ENCODE measurements around the gene WSCD1. TPM values are rescaled to one million over a fixed set of nuclear protein-coding genes. Genes with fewer than 3 reads are reported as not detected.

WSCD1 gene
- total RNA-seq, 4 donors from 2014 or later, result 1.7 to 6.8 (median 3.5) TPM

GRCh38 chr17:6072157-6072556 is 2.0 kb downstream of the WSCD1 start:
- 85% methylated on average over 3 of the region's 3 CpGs for WGBS
- no peak overlapping the region for H3K4me3 ChIP-seq
- intact Hi-C loops (cut with DNase I), result no loop called here
- no peaks in the 10 kb centered on the region for H3K9me3 ChIP-seq
- H3K36me3 ChIP-seq, result no peaks in the 10 kb centered on the region
- TF ChIP-seq POLR2A (IDR thresholded peaks at IDR 0.05; ENCODE audit: low read depth), result no peak
- no peak for TF ChIP-seq POLR2AphosphoS5 (IDR thresholded peaks at IDR 0.05)
- TF ChIP-seq CTCF (IDR thresholded peaks at IDR 0.05), result no peak
- no peak for TF ChIP-seq EP300 (IDR thresholded peaks at IDR 0.05)
- H3K4me1 ChIP-seq, result peaks cover 0 to 30% (median 25%) of the 10 kb centered on the region in 4 donors
- no peak overlapping the region for H3K27ac ChIP-seq (replicated peaks in 1 of 4)
- no peak for DNase-seq (ENCODE audit: extremely low spot score)
- peaks cover 0 to 57% (median 3%) of the 10 kb centered on the region in 4 donors for H3K27me3 ChIP-seq

- H3K4me1 ChIP-seq, result peaks cover 0 to 30% (median 25%) of the 10 kb centered on the region in 4 donors
- no peak overlapping the region for H3K4me3 ChIP-seq
- WGBS, result 84% methylated on average over 5 of the region's 5 CpGs
- DNase-seq (ENCODE audit: extremely low spot score), result no peak
- no peaks in the 10 kb centered on the region for H3K36me3 ChIP-seq
- TF ChIP-seq EP300 (IDR thresholded peaks at IDR 0.05) (no peak), POLR2A (IDR thresholded peaks at IDR 0.05; ENCODE audit: low read depth) (no peak), CTCF (IDR thresholded peaks at IDR 0.05) (no peak), POLR2AphosphoS5 (IDR thresholded peaks at IDR 0.05) (no peak)
- intact Hi-C loops (cut with DNase I), result no loop called here
- no peaks in the 10 kb centered on the region for H3K9me3 ChIP-seq
- no peak overlapping the region for H3K27ac ChIP-seq (replicated peaks in 1 of 4)
- peaks cover 0 to 57% (median 3%) of the 10 kb centered on the region in 4 donors for H3K27me3 ChIP-seq
Observed at GRCh38 chr17:6072611-6073010, 2.4 kb downstream of the WSCD1 start.

GRCh38 chr17:6073620-6074019 is 3.4 kb downstream of the WSCD1 start:
- no peak overlapping the region for H3K4me3 ChIP-seq
- 95% methylated on average over 7 of the region's 7 CpGs for WGBS
- intact Hi-C loops (cut with DNase I), result no loop called here
- H3K4me1 ChIP-seq, result peaks cover 0 to 30% (median 25%) of the 10 kb centered on the region in 4 donors
- H3K27me3 ChIP-seq, result peaks cover 0 to 50% (median 2%) of the 10 kb centered on the region in 4 donors
- H3K27ac ChIP-seq (replicated peaks in 1 of 4), result no peak overlapping the region
- TF ChIP-seq POLR2AphosphoS5 (IDR thresholded peaks at IDR 0.05) (no peak), EP300 (IDR thresholded peaks at IDR 0.05) (no peak), POLR2A (IDR thresholded peaks at IDR 0.05; ENCODE audit: low read depth) (no peak), CTCF (IDR thresholded peaks at IDR 0.05) (no peak)
- no peak for DNase-seq (ENCODE audit: extremely low spot score)
- H3K9me3 ChIP-seq, result no peaks in the 10 kb centered on the region
- no peaks in the 10 kb centered on the region for H3K36me3 ChIP-seq

- peaks cover 0 to 19% (median 13%) of the 10 kb centered on the region in 4 donors for H3K4me1 ChIP-seq
- intact Hi-C loops (cut with DNase I), result no loop called here
- H3K27me3 ChIP-seq, result peaks cover 0 to 45% (median 0%) of the 10 kb centered on the region in 4 donors
- H3K9me3 ChIP-seq, result no peaks in the 10 kb centered on the region
- WGBS, result 76% methylated on average over 6 of the region's 6 CpGs
- no peak overlapping the region for H3K4me3 ChIP-seq
- DNase-seq (ENCODE audit: extremely low spot score), result no peak
- H3K27ac ChIP-seq (replicated peaks in 1 of 4), result no peak overlapping the region
- TF ChIP-seq CTCF (IDR thresholded peaks at IDR 0.05) (no peak), POLR2A (IDR thresholded peaks at IDR 0.05; ENCODE audit: low read depth) (no peak), POLR2AphosphoS5 (IDR thresholded peaks at IDR 0.05) (no peak), EP300 (IDR thresholded peaks at IDR 0.05) (no peak)
- H3K36me3 ChIP-seq, result no peaks in the 10 kb centered on the region
Observed at GRCh38 chr17:6075050-6075449, 4.9 kb downstream of the WSCD1 start.

- Histone ChIP-seq H3K4me3 (no peak overlapping the region), H3K36me3 (peaks cover 0 to 4% (median 1%) of the 10 kb centered on the region in 4 donors), H3K27ac (replicated peaks in 1 of 4) (no peak overlapping the region), H3K9me3 (no peaks in the 10 kb centered on the region), H3K27me3 (peaks cover 0 to 45% (median 0%) of the 10 kb centered on the region in 4 donors), H3K4me1 (peaks cover 0 to 14% (median 8%) of the 10 kb centered on the region in 4 donors)
- 100% methylated on average over 1 of the region's 8 CpGs for WGBS
- intact Hi-C loops (cut with DNase I), result no loop called here
- no peak for DNase-seq (ENCODE audit: extremely low spot score)
- TF ChIP-seq POLR2AphosphoS5 (IDR thresholded peaks at IDR 0.05), result no peak
Observed at GRCh38 chr17:6075845-6076244, 5.7 kb downstream of the WSCD1 start.
